ENCODE measurements around the gene HEMK1.

The HEMK1 gene

DNA sequence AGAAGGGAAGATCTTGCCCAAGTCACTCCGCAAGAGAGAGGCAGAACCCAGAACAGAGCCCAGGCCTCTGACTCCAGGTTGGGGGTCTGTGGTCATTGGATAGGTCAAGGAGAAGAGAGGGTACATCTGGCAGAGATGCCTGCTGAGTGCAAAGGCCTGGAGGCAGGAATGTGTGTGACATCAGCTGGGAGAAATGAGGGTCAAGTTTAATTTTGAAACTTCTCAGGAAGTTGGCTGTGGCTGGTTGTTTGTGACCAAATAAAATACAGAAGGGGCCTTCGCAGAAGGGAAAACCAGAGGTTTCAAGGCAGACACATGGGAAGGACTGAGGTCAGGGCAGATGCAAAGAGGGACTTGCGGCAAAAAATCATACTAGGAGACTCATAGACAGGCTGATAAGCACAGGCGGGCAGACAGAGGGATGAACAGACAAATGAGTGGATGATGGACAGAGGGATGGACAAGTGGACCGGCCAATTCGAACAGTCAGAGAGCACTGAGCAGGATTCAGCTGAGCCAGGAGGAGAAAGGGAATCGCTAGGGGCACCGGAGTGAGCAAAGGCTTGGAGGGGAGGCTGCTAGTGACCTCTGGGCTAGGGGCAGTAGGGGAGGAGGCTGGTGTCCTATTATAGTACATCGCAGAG, 37.1 kb upstream of the HEMK1 start:
- Histone ChIP-seq H3K9me3 (ENCODE audit: low read length) (no peaks in the 10 kb centered on the region), H3K27me3 (ENCODE audit: insufficient read depth, low read length) (peaks cover 3% of the 10 kb centered on the region), H3K9me2 (ENCODE audit: low read depth, low read length) (no peaks in the 10 kb centered on the region), H2AFZ (ENCODE audit: low read length) (no peak overlapping the region), H4K20me1 (ENCODE audit: insufficient read depth, low read length) (no peaks in the 10 kb centered on the region), H3K9ac (ENCODE audit: low read length) (no peak overlapping the region), H3K79me2 (ENCODE audit: insufficient read depth, low read length) (no peaks in the 10 kb centered on the region), H3K4me1 (ENCODE audit: insufficient read depth, low read length, severe bottlenecking) (no peaks in the 10 kb centered on the region), H3K4me2 (ENCODE audit: low read length) (no peak overlapping the region), H3K4me3 (ENCODE audit: low read depth, low read length, poor library complexity, severe bottlenecking) (no peak overlapping the region), H3F3A (ENCODE audit: insufficient read depth, low read length) (no peaks in the 10 kb centered on the region), H3K27ac (ENCODE audit: low read depth, low read length, poor library complexity, severe bottlenecking) (no peak overlapping the region), H3K36me3 (ENCODE audit: insufficient read depth, low read length) (no peaks in the 10 kb centered on the region)
- TF ChIP-seq, protein P1, sequence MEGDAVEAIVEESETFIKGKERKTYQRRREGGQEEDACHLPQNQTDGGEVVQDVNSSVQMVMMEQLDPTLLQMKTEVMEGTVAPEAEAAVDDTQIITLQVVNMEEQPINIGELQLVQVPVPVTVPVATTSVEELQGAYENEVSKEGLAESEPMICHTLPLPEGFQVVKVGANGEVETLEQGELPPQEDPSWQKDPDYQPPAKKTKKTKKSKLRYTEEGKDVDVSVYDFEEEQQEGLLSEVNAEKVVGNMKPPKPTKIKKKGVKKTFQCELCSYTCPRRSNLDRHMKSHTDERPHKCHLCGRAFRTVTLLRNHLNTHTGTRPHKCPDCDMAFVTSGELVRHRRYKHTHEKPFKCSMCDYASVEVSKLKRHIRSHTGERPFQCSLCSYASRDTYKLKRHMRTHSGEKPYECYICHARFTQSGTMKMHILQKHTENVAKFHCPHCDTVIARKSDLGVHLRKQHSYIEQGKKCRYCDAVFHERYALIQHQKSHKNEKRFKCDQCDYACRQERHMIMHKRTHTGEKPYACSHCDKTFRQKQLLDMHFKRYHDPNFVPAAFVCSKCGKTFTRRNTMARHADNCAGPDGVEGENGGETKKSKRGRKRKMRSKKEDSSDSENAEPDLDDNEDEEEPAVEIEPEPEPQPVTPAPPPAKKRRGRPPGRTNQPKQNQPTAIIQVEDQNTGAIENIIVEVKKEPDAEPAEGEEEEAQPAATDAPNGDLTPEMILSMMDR (IDR thresholded peaks at IDR 0.05; ENCODE audit: low read length): no peak
- TF ChIP-seq EZH2 (IDR thresholded peaks at IDR 0.05; ENCODE audit: borderline replicate concordance, low read length): no peak

GRCh38 chr3:50533316-50533715, 36.0 kb upstream of the HEMK1 start:
- Histone ChIP-seq H3F3A (ENCODE audit: insufficient read depth, low read length) (no peaks in the 10 kb centered on the region), H3K9me3 (ENCODE audit: low read length) (no peaks in the 10 kb centered on the region), H3K79me2 (ENCODE audit: insufficient read depth, low read length) (no peaks in the 10 kb centered on the region), H3K4me3 (ENCODE audit: low read depth, low read length, poor library complexity, severe bottlenecking) (no peak overlapping the region), H3K4me1 (ENCODE audit: insufficient read depth, low read length, severe bottlenecking) (no peaks in the 10 kb centered on the region), H4K20me1 (ENCODE audit: insufficient read depth, low read length) (no peaks in the 10 kb centered on the region), H3K9ac (ENCODE audit: low read length) (no peak overlapping the region), H3K36me3 (ENCODE audit: insufficient read depth, low read length) (no peaks in the 10 kb centered on the region), H3K27me3 (ENCODE audit: insufficient read depth, low read length) (peaks cover 3% of the 10 kb centered on the region), H3K27ac (ENCODE audit: low read depth, low read length, poor library complexity, severe bottlenecking) (no peak overlapping the region), H2AFZ (ENCODE audit: low read length) (no peak overlapping the region), H3K9me2 (ENCODE audit: low read depth, low read length) (no peaks in the 10 kb centered on the region), H3K4me2 (ENCODE audit: low read length) (no peak overlapping the region)
- TF ChIP-seq EZH2 (IDR thresholded peaks at IDR 0.05; ENCODE audit: borderline replicate concordance, low read length): no peak
- TF ChIP-seq, protein P1 (IDR thresholded peaks at IDR 0.05; ENCODE audit: low read length): no peak

DNA sequence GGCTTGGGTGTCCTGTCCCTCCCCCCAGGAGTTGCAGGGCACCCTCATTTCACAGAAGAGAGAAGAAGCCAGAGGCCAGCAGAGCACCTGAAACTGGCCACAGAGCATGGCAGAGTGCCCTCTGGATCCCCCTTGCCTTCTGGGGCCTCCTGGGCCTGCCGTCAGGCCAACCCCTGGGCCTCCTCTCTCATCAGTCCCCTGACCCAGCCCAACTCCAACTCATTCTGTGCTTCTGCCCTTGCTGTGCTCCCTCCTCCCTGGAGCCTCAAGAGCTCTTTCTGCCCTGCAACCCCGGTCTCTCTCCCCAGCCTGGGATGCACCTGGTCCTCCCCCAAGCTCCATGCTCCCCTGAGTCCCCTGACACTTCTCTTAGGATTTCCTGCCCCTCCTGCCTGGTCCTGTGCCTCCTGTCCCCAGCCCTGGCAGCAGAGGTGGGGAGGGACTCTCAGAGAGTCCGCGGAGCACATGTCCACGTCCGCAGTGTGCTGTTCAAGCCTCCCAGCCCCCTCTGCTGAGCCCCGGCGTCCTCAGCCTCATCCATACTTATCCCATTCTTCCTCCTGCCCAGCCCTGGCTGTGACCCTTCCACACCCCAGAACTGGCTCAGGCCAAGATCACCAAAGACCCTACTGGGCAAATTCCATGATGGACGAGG, 35.4 kb upstream of the HEMK1 start:
- H3K27ac ChIP-seq (ENCODE audit: low read depth, low read length, poor library complexity, severe bottlenecking): no peak overlapping the region
- H3K9me2 ChIP-seq (ENCODE audit: low read depth, low read length): no peaks in the 10 kb centered on the region
- H3K36me3 ChIP-seq (ENCODE audit: insufficient read depth, low read length): no peaks in the 10 kb centered on the region
- H3K4me2 ChIP-seq (ENCODE audit: low read length): no peak overlapping the region
- peaks cover 3% of the 10 kb centered on the region for H3K27me3 ChIP-seq (ENCODE audit: insufficient read depth, low read length)
- no peaks in the 10 kb centered on the region for H3K4me1 ChIP-seq (ENCODE audit: insufficient read depth, low read length, severe bottlenecking)
- H2AFZ ChIP-seq (ENCODE audit: low read length): no peak overlapping the region
- no peak overlapping the region for H3K4me3 ChIP-seq (ENCODE audit: low read depth, low read length, poor library complexity, severe bottlenecking)
- TF ChIP-seq, protein P1 (IDR thresholded peaks at IDR 0.05; ENCODE audit: low read length): no peak
- no peaks in the 10 kb centered on the region for H3F3A ChIP-seq (ENCODE audit: insufficient read depth, low read length)
- H3K79me2 ChIP-seq (ENCODE audit: insufficient read depth, low read length): no peaks in the 10 kb centered on the region
- H4K20me1 ChIP-seq (ENCODE audit: insufficient read depth, low read length): no peaks in the 10 kb centered on the region
- H3K9me3 ChIP-seq (ENCODE audit: low read length): no peaks in the 10 kb centered on the region
- no peak overlapping the region for H3K9ac ChIP-seq (ENCODE audit: low read length)

Data from OCI-LY1 (cell line).